ENCODE results near the gene GPR78.
"Not testable (repeated sequence)": the region's sequence is repeated elsewhere in the genome, so short reads cannot be mapped to it uniquely, and the experiment has no call there.

GPR78 gene

DNA sequence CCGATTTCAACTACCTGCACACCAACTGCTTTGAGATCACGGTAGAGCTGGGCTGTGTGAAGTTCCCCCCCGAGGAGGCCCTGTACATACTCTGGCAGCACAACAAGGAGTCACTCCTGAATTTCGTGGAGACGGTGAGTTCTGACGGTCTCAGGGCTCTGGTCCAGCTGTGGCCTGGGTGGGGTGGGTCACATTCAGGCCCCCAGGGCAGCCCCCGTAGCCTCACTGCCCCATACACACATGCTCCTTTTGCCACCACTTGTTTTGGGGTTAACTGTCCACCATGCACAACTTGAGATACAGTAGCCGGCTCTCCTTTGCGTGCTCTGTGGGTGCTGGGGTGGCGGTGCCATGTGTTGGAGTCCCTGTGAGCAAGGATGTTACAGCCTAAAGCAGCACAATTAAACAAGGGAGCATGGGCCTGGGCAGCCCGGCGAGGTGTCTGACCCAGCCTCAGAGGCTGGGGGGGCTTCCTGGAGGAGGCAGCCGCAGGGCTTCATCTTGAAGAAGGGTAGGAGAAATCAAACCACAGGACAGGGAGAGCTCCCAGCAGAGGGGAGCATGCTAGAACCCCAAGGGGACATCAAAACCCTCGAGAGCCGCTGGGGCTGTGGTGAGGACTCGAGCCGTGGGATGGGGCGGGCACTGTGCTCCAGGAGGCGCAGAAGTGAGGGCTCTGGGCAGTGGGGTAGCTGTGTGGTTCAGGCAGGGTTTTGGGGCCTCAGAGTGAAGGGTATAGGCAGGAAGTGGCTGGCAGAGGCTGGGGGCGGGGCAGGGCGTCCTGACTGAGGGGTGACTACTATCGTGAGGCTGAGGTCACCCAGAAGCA is 34.4 kb downstream of the GPR78 start:
- FAIRE-seq (no peak), DNase-seq (ENCODE audit: low spot score) (no peak)

DNA sequence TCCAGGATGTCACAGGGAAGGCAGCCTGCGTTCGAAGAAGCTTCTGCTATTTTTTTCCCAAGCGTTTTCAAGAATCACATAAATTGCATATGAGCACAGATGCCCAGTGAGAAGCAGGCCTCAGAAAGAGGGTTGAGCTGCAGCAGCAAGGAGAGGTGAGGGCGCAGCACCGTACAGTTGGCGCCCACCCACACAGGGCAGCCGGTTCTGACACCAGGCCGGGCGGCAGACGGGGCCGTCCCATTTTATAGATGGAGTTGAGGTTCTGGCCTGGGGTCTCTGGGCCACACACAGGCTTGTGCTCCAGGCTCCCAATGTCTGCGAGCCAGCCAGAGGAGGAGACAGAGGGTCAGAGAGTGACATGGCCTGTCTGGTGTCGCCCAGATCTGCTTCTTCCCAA is 35.2 kb downstream of the GPR78 start:
- FAIRE-seq, result no peak
- DNase-seq (ENCODE audit: low spot score), result no peak

DNA sequence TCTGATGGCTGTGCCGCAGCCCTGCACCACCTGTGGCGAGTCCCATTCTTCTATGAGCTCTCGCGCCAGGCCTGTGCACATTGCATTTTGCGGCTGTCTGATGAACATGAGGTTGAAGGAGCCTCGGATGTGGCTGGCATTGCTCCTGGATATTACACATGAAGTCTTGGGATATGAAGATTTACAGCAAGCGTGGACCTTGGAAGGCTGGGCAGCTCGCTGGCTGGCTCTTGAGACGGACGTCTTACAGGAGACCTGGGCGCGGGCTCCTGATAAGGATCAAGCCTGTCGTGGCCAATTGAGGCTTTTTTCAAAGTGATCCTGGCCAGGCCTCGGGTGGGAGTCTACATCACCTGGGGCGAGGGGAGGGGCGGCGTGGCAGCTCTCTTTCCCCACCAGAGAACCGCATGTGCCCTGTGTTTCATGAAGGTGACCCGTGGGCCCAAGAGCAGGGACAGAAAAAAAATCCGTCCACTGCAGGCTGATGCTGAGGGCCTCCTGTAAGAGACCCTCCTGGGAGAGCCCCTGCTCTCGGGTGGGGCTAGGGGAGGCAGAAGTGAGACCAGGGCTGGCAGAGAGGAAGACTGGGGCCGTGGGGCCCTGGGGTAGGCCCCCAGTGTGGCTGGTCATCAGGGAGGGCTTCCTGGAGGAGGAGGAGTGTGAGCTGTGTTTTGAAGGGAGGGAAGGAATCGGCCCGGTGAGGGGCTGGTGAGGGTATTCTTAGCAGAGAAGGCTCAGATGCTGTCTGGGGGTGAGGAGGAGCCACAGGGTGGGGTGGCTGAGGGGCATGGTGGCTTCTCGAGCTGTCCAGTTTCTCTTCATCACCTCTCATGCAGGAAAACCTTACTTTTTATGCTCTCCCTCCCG is 36.0 kb downstream of the GPR78 start:
- no peak for DNase-seq (ENCODE audit: low spot score)
- FAIRE-seq, result no peak

DNA sequence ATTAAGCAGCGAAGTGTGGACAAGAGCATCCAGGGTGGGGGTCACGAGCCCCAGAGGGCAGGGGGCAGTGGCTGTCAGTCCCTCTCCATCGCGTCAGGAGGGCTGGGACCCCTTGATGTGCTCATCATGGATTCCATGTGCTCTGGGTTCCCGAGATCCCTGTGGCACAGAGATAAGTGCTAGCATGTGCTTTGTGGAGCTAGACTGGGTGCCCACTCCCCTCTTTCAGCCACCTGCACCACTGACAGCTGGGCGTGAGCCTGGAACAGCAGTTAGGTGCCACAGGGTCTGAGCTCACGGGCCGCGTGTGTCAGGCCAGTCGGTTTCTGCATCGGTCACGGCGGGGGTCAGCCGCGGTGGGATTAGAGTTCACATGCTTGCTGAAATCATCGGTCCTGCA is 36.6 kb downstream of the GPR78 start:
- FAIRE-seq, result no peak

DNA sequence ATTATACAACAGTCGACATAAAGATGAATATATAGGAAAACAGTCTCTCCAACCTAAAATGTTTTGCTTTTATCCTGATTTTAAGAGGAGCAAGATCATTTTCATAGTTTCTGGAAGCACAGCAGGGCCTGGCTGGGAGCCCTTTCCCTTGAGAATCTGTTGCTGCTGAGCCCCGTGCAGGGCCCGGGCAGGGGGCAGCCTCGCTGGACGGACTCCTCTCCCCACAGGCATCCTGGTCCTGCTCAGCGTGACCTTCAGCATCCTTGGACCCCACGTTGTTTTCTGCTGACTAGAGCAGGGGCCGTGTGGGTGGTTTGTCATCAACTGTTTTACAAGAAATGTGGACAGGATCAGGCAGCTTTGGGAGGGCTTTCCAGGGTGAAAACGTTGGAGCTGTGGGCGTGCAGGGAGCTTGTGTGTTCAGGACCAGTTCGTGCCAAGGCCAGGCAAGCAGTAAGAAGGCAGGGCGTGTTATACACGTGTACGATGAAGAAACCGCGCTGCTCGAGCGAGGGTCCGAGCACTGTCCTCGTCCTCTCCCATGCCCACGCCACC is 37.4 kb downstream of the GPR78 start:
- no peak for DNase-seq (ENCODE audit: low spot score)
- no peak for FAIRE-seq

More for the DNA sequence above, 36.6 kb downstream of the GPR78 start:
- DNase-seq (ENCODE audit: low spot score), result no peak

DNA sequence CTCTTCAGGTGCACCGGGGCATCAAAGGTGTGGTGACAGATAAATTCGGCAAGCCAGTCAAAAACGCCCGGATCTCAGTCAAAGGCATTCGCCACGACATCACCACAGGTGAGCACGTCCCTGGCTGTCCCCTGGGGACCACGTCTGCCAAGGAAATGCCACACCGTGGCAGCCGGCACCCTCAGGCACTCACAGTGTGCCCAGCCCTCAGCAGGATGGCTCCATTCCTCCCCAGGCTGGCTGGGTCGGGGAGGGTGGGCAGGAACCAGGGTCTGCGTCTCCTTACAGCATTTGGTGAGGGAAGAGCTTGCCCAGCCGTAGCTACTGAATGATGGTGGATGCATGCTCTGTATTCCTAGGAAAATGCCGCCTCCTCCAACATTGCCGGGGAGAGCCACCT is 38.2 kb downstream of the GPR78 start:
- no peak for FAIRE-seq
- no peak for DNase-seq (ENCODE audit: low spot score)

DNA sequence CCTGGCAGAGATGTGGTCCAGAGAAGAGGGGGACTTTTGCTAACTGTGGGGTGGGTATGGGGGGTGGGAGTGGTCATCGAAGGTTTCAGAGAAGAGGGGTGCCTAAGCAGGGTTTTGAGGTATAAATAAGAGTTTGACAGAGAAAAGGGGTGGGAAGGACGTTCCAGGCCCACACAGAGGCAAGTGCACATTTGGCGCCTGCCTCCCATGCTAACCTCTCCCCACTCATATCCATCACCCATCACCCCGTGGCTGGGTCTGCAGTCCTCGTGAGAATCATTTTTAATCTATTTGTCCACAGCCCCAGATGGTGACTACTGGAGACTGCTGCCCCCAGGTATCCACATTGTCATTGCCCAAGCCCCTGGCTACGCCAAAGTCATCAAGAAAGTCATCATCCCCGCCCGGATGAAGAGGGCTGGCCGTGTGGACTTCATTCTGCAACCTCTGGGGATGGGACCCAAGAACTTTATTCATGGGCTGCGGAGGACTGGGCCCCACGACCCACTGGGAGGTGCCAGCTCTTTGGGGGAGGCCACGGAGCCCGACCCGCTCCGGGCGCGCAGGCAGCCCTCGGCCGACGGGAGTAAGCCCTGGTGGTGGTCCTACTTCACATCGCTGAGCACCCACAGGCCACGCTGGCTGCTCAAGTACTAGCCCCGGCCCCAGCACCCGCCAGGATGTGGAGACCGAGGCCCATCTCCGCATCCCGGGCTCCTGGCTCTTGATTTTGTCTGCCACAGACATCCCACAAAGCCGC is 38.9 kb downstream of the GPR78 start:
- no peak for DNase-seq (ENCODE audit: low spot score)

DNA sequence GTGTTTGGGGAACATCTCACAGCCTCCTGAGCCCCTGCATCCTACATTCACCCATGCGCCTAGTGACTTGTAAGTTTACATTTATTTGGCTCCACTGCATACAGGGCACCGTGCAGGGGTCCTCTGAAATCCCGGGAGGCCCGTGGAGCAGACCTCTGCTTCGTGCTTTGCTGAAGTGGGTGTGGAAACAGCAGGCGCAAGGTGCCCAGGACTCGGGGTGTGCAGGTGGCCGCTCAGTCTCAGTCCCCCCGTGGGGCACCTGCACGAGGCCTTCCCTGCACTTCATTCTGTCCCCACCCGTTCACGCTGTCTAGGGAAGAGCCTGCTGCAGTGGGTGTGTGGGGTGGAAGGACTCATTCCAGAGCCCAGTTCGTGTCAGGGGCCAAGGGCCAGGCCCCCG is 40.9 kb downstream of the GPR78 start:
- FAIRE-seq; DNase-seq (ENCODE audit: low spot score): not testable (repeated sequence)

More for the DNA sequence above, 38.9 kb downstream of the GPR78 start:
- FAIRE-seq, result no peak

DNA sequence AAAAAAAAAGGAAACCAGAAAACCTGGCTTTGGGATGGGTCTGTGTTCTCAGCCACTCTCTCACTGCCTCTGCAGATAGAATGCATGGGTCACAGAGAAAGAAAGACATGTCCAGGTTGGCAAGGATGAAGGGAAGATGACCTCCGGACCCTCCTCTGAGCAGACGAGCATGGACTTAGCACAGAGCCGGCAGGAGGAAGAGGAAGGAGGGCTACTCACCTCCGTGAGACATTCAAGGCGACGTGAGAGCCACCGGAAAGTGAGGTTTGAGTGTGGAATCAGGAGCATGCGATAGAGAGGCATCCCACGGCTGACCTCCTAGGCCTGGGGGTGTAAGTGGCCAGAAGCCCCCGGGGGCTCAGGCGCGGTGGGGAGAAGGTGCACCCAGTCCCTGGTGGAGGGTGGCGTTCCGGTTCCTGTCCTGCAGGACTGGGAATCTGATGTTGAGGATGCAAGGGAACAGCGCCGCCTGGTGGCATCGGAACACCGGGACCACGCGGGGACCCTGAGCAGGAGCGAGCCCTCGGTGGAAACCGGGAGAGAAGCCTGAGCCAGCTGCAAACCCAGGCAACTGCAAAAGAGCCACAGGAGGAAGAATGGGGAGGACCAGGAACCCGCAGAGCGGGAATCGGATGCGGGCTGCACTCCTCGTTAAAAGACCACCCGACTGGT is 44.5 kb downstream of the GPR78 start:
- not testable (repeated sequence) for DNase-seq (ENCODE audit: low spot score); FAIRE-seq

DNA sequence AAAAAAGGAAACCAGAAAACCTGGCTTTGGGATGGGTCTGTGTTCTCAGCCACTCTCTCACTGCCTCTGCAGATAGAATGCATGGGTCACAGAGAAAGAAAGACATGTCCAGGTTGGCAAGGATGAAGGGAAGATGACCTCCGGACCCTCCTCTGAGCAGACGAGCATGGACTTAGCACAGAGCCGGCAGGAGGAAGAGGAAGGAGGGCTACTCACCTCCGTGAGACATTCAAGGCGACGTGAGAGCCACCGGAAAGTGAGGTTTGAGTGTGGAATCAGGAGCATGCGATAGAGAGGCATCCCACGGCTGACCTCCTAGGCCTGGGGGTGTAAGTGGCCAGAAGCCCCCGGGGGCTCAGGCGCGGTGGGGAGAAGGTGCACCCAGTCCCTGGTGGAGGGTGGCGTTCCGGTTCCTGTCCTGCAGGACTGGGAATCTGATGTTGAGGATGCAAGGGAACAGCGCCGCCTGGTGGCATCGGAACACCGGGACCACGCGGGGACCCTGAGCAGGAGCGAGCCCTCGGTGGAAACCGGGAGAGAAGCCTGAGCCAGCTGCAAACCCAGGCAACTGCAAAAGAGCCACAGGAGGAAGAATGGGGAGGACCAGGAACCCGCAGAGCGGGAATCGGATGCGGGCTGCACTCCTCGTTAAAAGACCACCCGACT is 50.2 kb downstream of the GPR78 start:
- not testable (repeated sequence) for DNase-seq (ENCODE audit: low spot score); FAIRE-seq

DNA sequence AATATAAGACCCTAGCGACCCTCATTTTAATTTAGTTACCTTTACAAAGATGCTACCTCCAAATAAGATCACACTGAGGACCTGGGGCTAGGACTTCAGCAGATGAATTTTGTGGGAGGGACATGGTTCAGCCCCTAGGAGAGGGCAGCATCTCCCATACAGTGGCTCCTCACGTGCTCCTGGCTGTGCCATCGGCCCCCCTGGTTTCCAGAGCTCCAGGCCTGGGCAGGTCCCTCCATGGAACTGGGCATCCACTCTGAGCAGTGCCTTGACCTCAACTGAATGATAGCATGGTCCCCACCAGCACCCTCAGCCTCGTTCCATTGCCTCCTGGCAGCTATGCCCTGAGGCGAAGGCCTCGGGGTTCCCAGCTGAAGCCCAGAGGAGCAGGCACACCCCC is 51.7 kb downstream of the GPR78 start:
- DNase-seq (ENCODE audit: low spot score); FAIRE-seq: not testable (repeated sequence)

DNA sequence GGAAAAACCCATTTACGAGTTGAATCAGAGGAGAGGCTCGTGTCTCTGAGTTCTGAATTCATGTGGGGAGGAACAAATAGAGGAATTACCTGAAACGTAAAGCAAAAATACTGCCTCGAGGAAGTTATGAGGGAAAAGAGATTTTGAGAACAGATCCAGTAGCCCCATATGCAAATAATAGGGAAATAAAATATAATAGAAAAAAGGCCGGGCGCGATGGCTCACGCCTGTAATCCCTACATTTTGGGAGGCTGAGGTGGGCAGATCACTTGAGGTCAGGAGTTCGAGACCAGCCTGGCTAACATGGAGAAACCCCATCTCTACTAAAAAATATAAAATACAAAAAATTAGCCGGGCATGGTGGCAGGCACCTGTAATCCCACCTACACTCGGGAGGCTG is 54.6 kb downstream of the GPR78 start:
- DNase-seq (ENCODE audit: low spot score); FAIRE-seq: not testable (repeated sequence)

DNA sequence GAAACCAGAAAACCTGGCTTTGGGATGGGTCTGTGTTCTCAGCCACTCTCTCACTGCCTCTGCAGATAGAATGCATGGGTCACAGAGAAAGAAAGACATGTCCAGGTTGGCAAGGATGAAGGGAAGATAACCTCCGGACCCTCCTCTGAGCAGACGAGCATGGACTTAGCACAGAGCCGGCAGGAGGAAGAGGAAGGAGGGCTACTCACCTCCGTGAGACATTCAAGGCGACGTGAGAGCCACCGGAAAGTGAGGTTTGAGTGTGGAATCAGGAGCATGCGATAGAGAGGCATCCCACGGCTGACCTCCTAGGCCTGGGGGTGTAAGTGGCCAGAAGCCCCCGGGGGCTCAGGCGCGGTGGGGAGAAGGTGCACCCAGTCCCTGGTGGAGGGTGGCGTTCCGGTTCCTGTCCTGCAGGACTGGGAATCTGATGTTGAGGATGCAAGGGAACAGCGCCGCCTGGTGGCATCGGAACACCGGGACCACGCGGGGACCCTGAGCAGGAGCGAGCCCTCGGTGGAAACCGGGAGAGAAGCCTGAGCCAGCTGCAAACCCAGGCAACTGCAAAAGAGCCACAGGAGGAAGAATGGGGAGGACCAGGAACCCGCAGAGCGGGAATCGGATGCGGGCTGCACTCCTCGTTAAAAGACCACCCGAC is 55.8 kb downstream of the GPR78 start:
- not testable (repeated sequence) for FAIRE-seq; DNase-seq (ENCODE audit: low spot score)
